Endothelial cell (in vitro differentiated cells): ENCODE results near the gene SLTM. TPM values are rescaled to one million over a fixed set of nuclear protein-coding genes. Genes with fewer than 3 reads are reported as not detected.
"Not testable (repeated sequence)": the region's sequence is repeated elsewhere in the genome, so short reads cannot be mapped to it uniquely, and the experiment has no call there.

ENCODE experiments used
- DNase-seq: peaks from one replicate; pipeline ENCODE4 v3.0.0; 2021; ENCODE audit warnings: low spot score
- H3K27ac Mint-ChIP-seq: one replicate; pipeline ENCODE4 v1.8.0; 2021; ENCODE audit warnings: mixed read lengths, inconsistent platforms; ENCODE audit not compliant: unreplicated experiment
- H3K27me3 Mint-ChIP-seq: one replicate; pipeline ENCODE4 v1.8.0; 2021; ENCODE audit warnings: mild to moderate bottlenecking, moderate library complexity, mixed read lengths, inconsistent platforms; ENCODE audit not compliant: unreplicated experiment
- H3K36me3 Mint-ChIP-seq: one replicate; pipeline ENCODE4 v1.8.0; 2021; ENCODE audit warnings: mild to moderate bottlenecking, low read depth, mixed read lengths, inconsistent platforms; ENCODE audit not compliant: unreplicated experiment
- H3K4me1 Mint-ChIP-seq: one replicate; pipeline ENCODE4 v1.8.0; 2021; ENCODE audit warnings: mild to moderate bottlenecking, mixed read lengths, inconsistent platforms; ENCODE audit not compliant: unreplicated experiment
- H3K4me3 Mint-ChIP-seq: one replicate; pipeline ENCODE4 v1.8.0; 2021; ENCODE audit warnings: mild to moderate bottlenecking, mixed read lengths, inconsistent platforms; ENCODE audit not compliant: unreplicated experiment
- H3K9me3 Mint-ChIP-seq: one replicate; pipeline ENCODE4 v1.8.0; 2021; ENCODE audit warnings: mixed read lengths, inconsistent platforms; ENCODE audit not compliant: unreplicated experiment
- total RNA-seq: library from RNA; stranded (reverse); fragmentation: NEBNext Ultra II Directional; extraction: Animal tissue kit (Norgen Biotek cat#: 25700); gene quantifications from one replicate; pipeline ENCODE4 v1.2.1, GENCODE V29; 2021; ENCODE audit not compliant: unreplicated experiment
- TF ChIP-seq, protein P1 (sequence below): fragments of 200-600 bp; sonication (generic); IDR thresholded peaks from one replicate; pipeline ENCODE4 v1.5.0; 2021; ENCODE audit warnings: antibody characterized with exemption; ENCODE audit not compliant: unreplicated experiment

The SLTM gene
- total RNA-seq, 1 donor from 2014 or later: 71.9 TPM

DNA sequence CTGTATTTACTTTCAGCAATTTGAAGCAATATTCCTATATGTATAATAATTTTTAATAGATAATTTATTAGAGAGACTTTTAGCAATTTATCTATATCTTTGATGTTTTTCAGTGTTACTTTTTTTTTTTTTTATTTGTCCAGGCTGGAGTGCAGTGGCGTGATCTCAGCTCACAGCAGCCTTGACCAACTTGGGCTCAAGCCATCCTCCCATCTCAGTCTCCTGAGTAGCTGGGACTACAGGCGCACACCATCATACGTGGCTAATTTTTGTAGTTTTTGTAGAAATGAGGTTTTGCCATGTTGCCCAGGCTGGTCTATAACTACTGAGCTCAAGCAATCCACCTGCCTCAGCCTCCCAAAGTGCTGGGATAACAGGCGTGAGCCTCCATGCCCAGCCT lies 25.3 kb upstream of the SLTM start:
- DNase-seq: no peak
- Mint-ChIP-seq H3K9me3 (no peaks in the 10 kb centered on the region), H3K27ac (no peak overlapping the region), H3K36me3 (no peaks in the 10 kb centered on the region), H3K4me1 (no peaks in the 10 kb centered on the region), H3K4me3 (no peak overlapping the region), H3K27me3 (no peaks in the 10 kb centered on the region)
- TF ChIP-seq, protein P1, sequence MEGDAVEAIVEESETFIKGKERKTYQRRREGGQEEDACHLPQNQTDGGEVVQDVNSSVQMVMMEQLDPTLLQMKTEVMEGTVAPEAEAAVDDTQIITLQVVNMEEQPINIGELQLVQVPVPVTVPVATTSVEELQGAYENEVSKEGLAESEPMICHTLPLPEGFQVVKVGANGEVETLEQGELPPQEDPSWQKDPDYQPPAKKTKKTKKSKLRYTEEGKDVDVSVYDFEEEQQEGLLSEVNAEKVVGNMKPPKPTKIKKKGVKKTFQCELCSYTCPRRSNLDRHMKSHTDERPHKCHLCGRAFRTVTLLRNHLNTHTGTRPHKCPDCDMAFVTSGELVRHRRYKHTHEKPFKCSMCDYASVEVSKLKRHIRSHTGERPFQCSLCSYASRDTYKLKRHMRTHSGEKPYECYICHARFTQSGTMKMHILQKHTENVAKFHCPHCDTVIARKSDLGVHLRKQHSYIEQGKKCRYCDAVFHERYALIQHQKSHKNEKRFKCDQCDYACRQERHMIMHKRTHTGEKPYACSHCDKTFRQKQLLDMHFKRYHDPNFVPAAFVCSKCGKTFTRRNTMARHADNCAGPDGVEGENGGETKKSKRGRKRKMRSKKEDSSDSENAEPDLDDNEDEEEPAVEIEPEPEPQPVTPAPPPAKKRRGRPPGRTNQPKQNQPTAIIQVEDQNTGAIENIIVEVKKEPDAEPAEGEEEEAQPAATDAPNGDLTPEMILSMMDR: no peak

- no peaks in the 10 kb centered on the region for H3K27me3 Mint-ChIP-seq
- TF ChIP-seq, protein P1: peak; percentile 83
- H3K4me3 Mint-ChIP-seq: no peak overlapping the region
- no peaks in the 10 kb centered on the region for H3K4me1 Mint-ChIP-seq
- DNase-seq: peak; percentile 63
- H3K9me3 Mint-ChIP-seq: no peaks in the 10 kb centered on the region
- H3K27ac Mint-ChIP-seq: no peak overlapping the region
- H3K36me3 Mint-ChIP-seq: no peaks in the 10 kb centered on the region
Measured at GRCh38 chr15:58957101-58957973, 23.9 kb upstream of the SLTM start.

- no peaks in the 10 kb centered on the region for H3K9me3 Mint-ChIP-seq
- TF ChIP-seq, protein P1: no peak
- H3K27ac Mint-ChIP-seq: no peak overlapping the region
- no peak for DNase-seq
- no peaks in the 10 kb centered on the region for H3K27me3 Mint-ChIP-seq
- no peaks in the 10 kb centered on the region for H3K36me3 Mint-ChIP-seq
- H3K4me1 Mint-ChIP-seq: no peaks in the 10 kb centered on the region
- no peak overlapping the region for H3K4me3 Mint-ChIP-seq
Measured at GRCh38 chr15:58952751-58953150, 19.3 kb upstream of the SLTM start.

DNA sequence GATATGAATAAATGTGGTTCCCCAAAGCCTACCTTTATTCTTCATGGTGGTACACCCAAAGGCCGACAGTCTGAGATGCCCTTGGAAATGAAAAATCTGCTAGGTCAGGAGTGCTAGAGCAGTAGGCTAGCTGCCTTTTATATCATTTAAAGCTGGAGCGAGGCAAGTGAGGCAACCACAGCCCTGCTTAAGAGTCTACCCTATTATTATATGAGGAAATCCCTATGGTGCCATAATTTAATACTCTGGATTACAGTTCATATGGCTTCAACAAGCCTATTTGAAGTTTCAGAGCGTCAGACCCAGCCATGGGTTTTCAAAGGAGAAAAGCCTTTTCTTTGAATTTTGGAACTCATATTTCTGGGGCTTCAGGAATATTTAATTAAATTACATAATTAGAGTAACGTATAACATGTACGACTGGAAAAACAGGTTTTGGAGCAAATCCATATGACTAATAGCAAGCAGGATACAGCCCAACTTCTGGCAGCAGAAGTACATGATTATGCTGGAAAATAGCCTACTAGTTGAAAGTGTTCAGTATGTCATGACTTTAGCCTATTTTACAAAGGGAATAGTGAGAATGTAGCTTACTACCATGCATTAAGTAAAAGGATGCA lies 18.0 kb upstream of the SLTM start:
- no peak for DNase-seq
- no peak overlapping the region for H3K4me3 Mint-ChIP-seq
- no peak overlapping the region for H3K27ac Mint-ChIP-seq
- H3K9me3 Mint-ChIP-seq: no peaks in the 10 kb centered on the region
- TF ChIP-seq, protein P1: no peak
- no peaks in the 10 kb centered on the region for H3K27me3 Mint-ChIP-seq
- no peaks in the 10 kb centered on the region for H3K4me1 Mint-ChIP-seq
- no peaks in the 10 kb centered on the region for H3K36me3 Mint-ChIP-seq

- no peak for DNase-seq
- no peaks in the 10 kb centered on the region for H3K36me3 Mint-ChIP-seq
- H3K27ac Mint-ChIP-seq: no peak overlapping the region
Measured at GRCh38 chr15:58947179-58947578, 13.7 kb upstream of the SLTM start.

DNA sequence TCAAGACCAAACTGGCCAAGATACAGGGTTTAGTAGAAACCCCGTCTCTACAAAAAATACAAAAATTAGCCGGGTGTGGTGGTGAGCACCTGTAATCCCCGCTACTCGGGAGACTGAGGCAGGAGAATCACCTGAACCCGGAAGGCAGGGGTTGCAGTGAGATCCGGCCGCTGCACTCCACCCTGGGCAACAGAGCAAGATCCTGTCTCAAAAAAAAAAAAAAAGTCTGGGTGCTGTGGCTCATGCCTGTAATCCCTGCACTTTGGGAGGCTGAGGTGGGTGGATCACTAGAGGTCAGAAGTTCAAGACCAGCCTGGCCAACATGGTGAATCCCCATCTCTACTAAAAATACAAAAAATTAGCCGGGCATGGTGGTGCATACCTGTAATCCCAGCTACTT lies 1.5 kb upstream of the SLTM start:
- not testable (repeated sequence) for H3K27me3 Mint-ChIP-seq, H3K36me3 Mint-ChIP-seq, DNase-seq, H3K4me1 Mint-ChIP-seq, H3K9me3 Mint-ChIP-seq
- H3K27ac Mint-ChIP-seq: peak overlapping the region; percentile 97
- peak overlapping the region; percentile 42 for H3K4me3 Mint-ChIP-seq

More at GRCh38 chr15:58947179-58947578, 13.7 kb upstream of the SLTM start:
- H3K4me3 Mint-ChIP-seq: no peak overlapping the region
- H3K9me3 Mint-ChIP-seq: no peaks in the 10 kb centered on the region
- TF ChIP-seq, protein P1: no peak
- H3K4me1 Mint-ChIP-seq: no peaks in the 10 kb centered on the region
- H3K27me3 Mint-ChIP-seq: no peaks in the 10 kb centered on the region
